ENCODE results near the gene GABBR2.

DNA sequence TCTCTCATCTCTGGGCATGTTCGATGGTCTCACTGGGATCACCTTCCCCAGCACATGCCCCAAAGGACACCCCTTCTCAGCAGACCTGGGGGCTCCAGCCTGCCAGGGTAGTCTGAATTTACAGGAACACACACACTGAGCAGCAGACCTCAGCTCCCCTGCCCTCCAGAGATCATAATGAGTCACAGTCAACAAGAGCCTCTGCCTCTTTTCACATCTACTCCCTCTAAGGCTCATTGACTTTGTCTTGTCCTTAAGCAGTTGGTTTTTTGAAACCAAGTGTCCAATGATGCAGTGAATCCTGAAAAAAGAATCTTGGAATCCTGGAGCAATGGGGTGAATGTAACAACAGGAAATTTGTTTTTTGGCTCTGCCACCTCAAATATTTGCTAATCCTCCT is 20.8 kb downstream of the GABBR2 start:
- TF ChIP-seq, protein P1, sequence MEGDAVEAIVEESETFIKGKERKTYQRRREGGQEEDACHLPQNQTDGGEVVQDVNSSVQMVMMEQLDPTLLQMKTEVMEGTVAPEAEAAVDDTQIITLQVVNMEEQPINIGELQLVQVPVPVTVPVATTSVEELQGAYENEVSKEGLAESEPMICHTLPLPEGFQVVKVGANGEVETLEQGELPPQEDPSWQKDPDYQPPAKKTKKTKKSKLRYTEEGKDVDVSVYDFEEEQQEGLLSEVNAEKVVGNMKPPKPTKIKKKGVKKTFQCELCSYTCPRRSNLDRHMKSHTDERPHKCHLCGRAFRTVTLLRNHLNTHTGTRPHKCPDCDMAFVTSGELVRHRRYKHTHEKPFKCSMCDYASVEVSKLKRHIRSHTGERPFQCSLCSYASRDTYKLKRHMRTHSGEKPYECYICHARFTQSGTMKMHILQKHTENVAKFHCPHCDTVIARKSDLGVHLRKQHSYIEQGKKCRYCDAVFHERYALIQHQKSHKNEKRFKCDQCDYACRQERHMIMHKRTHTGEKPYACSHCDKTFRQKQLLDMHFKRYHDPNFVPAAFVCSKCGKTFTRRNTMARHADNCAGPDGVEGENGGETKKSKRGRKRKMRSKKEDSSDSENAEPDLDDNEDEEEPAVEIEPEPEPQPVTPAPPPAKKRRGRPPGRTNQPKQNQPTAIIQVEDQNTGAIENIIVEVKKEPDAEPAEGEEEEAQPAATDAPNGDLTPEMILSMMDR (IDR thresholded peaks at IDR 0.05), result no peak
- TF ChIP-seq POLR2A (IDR thresholded peaks at IDR 0.05), result no peak

Measured in uterus (tissue), 2 donors.